ENCODE data around the gene KBTBD2.

- no peak for TF ChIP-seq CTCF (IDR thresholded peaks at IDR 0.05)
- TF ChIP-seq POLR2A (IDR thresholded peaks at IDR 0.05) = no peak
These were observed 1.6 kb upstream of the KBTBD2 start for GRCh38 chr7:32893207-32893524.

Data from uterus (tissue), 2 donors.